ENCODE data around the gene ZNF366.

Gene ZNF366

DNA sequence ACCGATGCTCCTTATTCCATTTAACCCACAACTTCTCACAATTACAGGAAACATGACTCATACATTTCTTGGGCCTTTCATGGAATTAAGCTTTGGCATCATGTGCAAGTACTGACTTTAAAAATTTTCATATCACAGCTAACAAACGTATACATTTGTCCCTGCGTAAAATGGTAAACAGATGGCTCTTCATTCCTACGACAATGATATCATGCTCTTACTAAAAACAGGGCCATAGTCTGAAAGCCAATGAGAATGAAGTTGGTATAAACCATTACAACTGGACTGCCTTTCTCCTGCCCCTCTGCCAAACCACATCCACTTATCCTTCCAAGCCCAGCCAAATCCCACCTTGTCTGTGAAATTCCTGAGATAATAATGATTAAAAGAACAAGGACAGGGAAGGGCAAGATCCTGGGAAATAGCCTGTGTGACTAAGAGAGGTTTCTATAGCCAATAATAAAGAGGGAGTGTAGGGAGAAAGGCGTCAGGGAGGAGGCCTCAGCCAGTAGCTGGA, 44.9 kb upstream of the ZNF366 start:
- Histone ChIP-seq H3K4me3 (IDR thresholded peaks at IDR 0.05; ENCODE audit: insufficient read depth, low read depth, low read length) (no peak overlapping the region), H3K27me3 (ENCODE audit: insufficient read depth, low read depth) (no peaks in the 10 kb centered on the region), H3K4me1 (ENCODE audit: low read depth, poor library complexity, severe bottlenecking) (no peaks in the 10 kb centered on the region), H4K20me1 (ENCODE audit: insufficient read depth) (no peaks in the 10 kb centered on the region), H2AFZ (ENCODE audit: low read depth) (no peak overlapping the region), H3K36me3 (ENCODE audit: insufficient read depth) (no peaks in the 10 kb centered on the region), H3K79me2 (ENCODE audit: insufficient read depth, low read depth) (no peaks in the 10 kb centered on the region), H3K27ac (no peak overlapping the region), H3K4me2 (no peak overlapping the region), H3K9ac (no peak overlapping the region)
- TF ChIP-seq, protein P1, sequence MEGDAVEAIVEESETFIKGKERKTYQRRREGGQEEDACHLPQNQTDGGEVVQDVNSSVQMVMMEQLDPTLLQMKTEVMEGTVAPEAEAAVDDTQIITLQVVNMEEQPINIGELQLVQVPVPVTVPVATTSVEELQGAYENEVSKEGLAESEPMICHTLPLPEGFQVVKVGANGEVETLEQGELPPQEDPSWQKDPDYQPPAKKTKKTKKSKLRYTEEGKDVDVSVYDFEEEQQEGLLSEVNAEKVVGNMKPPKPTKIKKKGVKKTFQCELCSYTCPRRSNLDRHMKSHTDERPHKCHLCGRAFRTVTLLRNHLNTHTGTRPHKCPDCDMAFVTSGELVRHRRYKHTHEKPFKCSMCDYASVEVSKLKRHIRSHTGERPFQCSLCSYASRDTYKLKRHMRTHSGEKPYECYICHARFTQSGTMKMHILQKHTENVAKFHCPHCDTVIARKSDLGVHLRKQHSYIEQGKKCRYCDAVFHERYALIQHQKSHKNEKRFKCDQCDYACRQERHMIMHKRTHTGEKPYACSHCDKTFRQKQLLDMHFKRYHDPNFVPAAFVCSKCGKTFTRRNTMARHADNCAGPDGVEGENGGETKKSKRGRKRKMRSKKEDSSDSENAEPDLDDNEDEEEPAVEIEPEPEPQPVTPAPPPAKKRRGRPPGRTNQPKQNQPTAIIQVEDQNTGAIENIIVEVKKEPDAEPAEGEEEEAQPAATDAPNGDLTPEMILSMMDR (conservative IDR thresholded peaks at IDR 0.05; ENCODE audit: low read depth, low read length): no peak

DNA sequence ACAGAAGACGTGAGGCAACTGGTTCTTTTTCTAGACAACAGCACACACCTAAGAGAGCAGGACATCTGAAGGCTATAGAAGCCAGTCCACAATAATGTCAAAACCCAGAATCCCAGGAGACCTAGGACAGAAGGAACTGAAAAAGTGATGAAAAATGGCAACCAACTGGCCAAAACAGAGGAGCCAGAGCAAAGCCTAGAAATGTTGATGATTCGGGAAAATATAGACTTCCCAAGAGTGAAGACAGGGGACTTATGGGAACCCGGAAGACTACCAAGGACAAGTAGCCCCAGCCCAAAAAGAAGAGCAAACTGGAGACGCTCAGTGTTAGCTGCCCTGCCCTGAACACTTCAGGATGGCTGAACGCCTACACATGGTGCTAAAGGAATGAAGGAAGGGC, 43.4 kb upstream of the ZNF366 start:
- H3K4me3 ChIP-seq (IDR thresholded peaks at IDR 0.05; ENCODE audit: insufficient read depth, low read depth, low read length): no peak overlapping the region
- TF ChIP-seq, protein P1 (conservative IDR thresholded peaks at IDR 0.05; ENCODE audit: low read depth, low read length): no peak
- no peaks in the 10 kb centered on the region for H3K27me3 ChIP-seq (ENCODE audit: insufficient read depth, low read depth)
- H3K79me2 ChIP-seq (ENCODE audit: insufficient read depth, low read depth): no peaks in the 10 kb centered on the region
- H3K4me2 ChIP-seq: no peak overlapping the region
- H3K36me3 ChIP-seq (ENCODE audit: insufficient read depth): no peaks in the 10 kb centered on the region
- no peak overlapping the region for H3K27ac ChIP-seq
- no peaks in the 10 kb centered on the region for H3K4me1 ChIP-seq (ENCODE audit: low read depth, poor library complexity, severe bottlenecking)
- no peaks in the 10 kb centered on the region for H4K20me1 ChIP-seq (ENCODE audit: insufficient read depth)
- H2AFZ ChIP-seq (ENCODE audit: low read depth): no peak overlapping the region
- H3K9ac ChIP-seq: no peak overlapping the region

GRCh38 chr5:72543811-72544210, 36.6 kb upstream of the ZNF366 start:
- Histone ChIP-seq H3K9ac (no peak overlapping the region), H3K4me2 (no peak overlapping the region), H3K4me3 (IDR thresholded peaks at IDR 0.05; ENCODE audit: insufficient read depth, low read depth, low read length) (no peak overlapping the region), H3K27me3 (ENCODE audit: insufficient read depth, low read depth) (no peaks in the 10 kb centered on the region), H3K4me1 (ENCODE audit: low read depth, poor library complexity, severe bottlenecking) (no peaks in the 10 kb centered on the region), H2AFZ (ENCODE audit: low read depth) (no peak overlapping the region), H3K36me3 (ENCODE audit: insufficient read depth) (no peaks in the 10 kb centered on the region), H4K20me1 (ENCODE audit: insufficient read depth) (no peaks in the 10 kb centered on the region), H3K27ac (no peak overlapping the region), H3K79me2 (ENCODE audit: insufficient read depth, low read depth) (no peaks in the 10 kb centered on the region)
- TF ChIP-seq, protein P1 (conservative IDR thresholded peaks at IDR 0.05; ENCODE audit: low read depth, low read length): no peak

DNA sequence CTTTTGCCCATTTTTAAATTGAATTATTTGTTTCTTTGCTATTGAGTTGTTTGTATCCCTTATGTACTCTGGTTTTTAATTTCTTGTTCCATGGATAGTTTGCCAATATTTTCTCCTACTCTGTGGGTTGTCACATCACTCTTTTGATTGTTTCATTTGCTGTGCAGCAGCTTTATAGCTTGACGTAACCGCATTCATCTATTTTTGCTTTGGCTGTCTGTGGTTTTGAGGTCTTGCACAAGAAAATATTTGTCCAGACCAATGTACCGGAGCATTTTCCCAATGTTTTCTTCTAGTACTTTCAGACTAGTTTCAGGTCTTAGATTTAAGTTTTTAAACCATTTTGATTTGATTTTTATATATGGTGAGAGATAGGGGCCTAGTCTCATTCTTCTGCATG, 36.2 kb upstream of the ZNF366 start:
- Histone ChIP-seq H3K9ac (no peak overlapping the region), H4K20me1 (ENCODE audit: insufficient read depth) (no peaks in the 10 kb centered on the region), H3K79me2 (ENCODE audit: insufficient read depth, low read depth) (no peaks in the 10 kb centered on the region), H3K4me1 (ENCODE audit: low read depth, poor library complexity, severe bottlenecking) (no peaks in the 10 kb centered on the region), H3K4me2 (no peak overlapping the region), H3K27ac (no peak overlapping the region), H2AFZ (ENCODE audit: low read depth) (no peak overlapping the region), H3K36me3 (ENCODE audit: insufficient read depth) (no peaks in the 10 kb centered on the region), H3K27me3 (ENCODE audit: insufficient read depth, low read depth) (no peaks in the 10 kb centered on the region), H3K4me3 (IDR thresholded peaks at IDR 0.05; ENCODE audit: insufficient read depth, low read depth, low read length) (no peak overlapping the region)
- TF ChIP-seq, protein P1 (conservative IDR thresholded peaks at IDR 0.05; ENCODE audit: low read depth, low read length): no peak
